HG02973 (cell line): Measurements from ENCODE around the gene SPACA4.
"Not testable (repeated sequence)": the region's sequence is repeated elsewhere in the genome, so short reads cannot be mapped to it uniquely, and the experiment has no call there.

ENCODE experiments used
- ATAC-seq: cut with Tn5 transposase; IDR thresholded peaks from one replicate; pipeline ENCODE4 v1.9.1; 2021; ENCODE audit warnings: moderate library complexity; ENCODE audit not compliant: unreplicated experiment

Gene SPACA4, protein sequence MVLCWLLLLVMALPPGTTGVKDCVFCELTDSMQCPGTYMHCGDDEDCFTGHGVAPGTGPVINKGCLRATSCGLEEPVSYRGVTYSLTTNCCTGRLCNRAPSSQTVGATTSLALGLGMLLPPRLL

DNA sequence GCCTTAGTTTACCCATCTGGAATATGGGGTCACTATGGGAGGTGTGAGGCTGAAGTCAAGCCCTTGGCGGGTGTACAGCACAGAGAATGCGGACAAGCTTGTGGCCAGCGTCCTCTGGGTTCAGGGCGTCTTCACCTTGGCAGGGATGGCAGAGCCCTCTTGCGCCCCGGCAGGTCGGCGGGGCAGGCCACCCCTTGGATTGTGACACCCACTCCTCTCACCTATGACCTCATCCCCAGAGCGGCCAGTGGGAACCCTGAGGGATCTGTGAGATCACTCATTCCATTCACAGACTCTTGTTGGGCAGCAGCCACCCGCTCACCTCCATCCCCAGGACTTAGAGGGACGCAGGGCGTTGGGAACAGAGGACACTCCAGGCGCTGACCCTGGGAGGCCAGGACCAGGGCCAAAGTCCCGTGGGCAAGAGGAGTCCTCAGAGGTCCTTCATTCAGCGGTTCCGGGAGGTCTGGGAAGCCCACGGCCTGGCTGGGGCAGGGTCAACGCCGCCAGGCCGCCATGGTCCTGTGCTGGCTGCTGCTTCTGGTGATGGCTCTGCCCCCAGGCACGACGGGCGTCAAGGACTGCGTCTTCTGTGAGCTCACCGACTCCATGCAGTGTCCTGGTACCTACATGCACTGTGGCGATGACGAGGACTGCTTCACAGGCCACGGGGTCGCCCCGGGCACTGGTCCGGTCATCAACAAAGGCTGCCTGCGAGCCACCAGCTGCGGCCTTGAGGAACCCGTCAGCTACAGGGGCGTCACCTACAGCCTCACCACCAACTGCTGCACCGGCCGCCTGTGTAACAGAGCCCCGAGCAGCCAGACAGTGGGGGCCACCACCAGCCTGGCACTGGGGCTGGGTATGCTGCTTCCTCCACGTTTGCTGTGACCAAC is at the start of gene SPACA4:
TSS of gene SPACA4 (plus strand) at position 280 of the 896 bp plus-strand sequence. CDS start at position 517, 237 bp downstream.
- no peak for ATAC-seq

DNA sequence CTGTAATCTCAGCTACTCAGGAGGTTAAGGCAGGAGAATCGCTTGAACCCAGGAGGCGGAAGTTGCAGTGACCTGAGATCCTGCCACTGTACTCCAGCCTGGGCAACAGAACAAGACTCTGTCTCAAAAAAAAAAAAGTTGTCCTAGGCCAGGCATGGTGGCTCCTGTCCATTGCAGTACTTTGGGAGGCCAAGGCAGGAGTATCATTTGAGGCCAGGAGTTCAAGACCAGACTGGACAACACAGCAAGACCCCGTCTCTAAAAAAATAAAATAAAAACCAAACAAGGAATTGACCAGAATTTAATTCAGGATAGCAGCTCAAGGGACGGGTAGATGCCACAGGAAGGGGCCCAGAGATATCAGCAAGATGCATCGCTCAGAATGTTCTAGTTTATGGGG is 49.7 kb upstream of the SPACA4 start:
- ATAC-seq = no peak

DNA sequence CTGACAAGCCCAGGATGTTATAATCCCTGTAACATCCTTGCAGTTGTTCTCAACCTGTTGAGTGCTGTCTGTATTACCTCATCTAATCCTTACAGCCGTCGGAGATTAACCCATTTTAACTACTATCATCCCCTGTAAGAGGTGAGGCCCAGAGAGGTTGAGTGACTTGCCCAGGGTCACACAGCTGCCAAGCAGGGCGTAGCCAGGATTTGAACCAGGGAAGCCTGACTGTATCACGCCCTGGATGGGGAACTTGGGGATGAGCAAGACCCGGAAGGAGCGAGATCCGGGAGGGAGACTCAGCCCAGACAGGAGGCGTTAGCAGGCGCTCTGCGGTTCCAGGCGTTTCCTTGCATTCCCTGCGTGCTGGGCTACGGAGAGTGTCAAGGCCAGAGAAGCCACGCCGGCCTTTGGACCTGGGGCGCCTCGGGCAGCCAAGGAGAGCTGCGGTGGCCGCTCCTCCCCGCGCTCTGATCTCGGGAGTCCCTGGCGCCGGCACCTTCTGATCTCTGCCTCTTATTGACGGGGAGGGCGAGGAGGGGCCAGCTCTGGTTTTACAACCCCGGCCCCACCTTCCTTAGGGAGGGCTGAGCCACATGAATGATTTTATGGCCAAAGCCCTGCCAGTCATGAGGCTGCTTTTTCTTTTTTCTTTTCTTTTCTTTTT is 48.4 kb upstream of the SPACA4 start:
- ATAC-seq = no peak

DNA sequence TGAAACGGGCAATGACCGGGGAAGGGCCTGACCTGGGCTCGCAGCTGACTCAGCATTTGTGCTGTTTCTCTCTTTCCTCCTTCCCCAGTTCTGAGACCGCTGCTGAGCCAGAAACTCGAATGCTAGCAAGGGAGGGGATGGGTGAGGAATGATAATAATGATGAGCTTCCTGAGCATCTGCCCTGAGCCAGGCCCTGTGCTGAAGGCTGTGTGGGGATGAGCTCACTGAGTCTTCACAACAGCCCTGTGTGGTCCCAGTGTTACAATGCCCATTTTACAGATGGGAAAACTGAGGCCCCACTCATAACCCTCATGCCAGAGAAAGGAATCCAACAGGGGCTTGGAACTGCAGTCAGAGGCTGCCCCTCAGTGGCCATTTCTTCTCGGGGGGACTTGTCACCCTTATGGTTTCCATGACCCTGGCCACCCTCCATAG is 46.4 kb upstream of the SPACA4 start:
- no peak for ATAC-seq

DNA sequence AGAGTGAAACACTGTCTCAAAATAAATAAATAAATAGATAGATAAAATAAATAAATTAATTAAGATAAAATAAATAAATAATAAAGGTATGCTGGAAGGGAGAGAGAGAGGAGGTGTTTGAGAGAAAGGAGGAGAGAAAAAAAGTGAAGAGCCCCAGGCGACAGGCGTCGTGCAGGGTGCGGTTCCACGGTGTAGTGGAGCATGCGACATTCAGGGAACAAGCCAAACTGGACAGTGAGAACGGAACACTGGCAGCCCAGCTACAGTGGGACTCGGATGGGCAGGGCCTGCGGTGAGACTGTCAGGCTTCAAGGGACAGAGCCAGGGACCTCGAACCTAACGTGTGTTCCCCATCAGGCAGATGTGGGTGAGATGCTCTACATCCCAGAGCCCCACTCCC is 45.1 kb upstream of the SPACA4 start:
- ATAC-seq = no peak

DNA sequence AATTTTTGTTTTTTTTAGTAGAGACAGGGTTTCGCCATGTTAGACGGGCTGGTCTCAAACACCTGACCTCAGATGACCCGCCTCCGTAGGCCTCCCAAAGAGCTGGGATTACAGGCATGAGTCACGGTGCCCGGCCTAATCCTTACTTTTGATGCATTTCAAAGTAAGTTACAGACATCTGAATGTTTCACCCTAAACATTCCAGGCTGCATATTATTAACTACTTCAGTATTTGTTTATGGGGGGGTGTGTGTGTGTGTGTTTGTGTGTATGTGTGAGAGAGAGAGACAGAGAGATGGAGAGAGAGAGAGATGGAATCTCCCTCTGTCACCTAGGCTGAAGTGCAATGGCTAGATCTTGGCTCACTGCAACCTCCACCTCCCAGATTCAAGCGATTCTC is 41.5 kb upstream of the SPACA4 start:
- no peak for ATAC-seq

DNA sequence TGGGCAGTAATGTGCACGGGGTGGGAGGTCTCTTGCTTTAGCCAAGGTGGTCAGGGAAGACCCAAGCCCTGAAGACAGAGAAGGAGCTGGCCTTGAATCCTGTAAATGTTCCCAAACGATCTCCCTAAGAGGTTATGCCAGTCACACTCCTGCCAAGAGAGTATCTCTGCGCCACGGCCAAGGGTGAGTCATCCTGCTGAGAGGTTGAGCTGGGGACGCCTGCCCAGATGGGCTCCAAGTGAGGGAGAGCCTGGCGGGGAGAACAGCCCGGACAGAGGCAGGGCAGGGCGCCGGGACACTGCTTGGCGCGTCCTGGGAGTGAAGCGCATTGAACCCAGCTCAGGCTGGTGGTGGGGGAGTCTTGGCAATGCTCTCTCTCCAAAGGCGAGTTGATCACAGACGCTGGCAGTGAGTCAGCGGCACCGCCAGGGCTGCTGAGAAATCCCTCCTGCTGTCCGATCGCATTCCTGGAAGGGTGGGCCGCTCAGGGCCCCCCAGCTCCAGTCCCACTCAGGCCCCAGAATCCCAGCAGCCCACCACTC is 38.1 kb upstream of the SPACA4 start:
- no peak for ATAC-seq

DNA sequence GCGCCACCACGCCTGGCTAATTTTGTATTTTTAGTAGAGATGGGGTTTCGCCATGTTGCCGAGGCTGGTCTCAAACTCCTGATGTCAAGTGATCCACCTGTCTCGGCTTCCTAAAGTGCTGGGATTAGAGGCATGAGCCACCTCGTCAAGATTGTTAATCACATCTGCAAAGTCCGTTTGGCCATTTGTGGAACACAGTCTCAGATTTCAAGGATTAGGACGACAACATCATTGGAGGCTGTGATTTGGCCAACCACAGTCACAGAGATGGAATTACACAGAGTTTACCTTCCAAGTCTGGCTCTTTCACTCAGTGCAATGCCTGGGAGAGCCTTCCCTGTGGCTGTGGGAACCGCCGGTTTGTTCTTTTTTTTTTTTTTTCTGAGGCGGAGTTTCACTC is 36.7 kb upstream of the SPACA4 start:
- ATAC-seq = no peak

DNA sequence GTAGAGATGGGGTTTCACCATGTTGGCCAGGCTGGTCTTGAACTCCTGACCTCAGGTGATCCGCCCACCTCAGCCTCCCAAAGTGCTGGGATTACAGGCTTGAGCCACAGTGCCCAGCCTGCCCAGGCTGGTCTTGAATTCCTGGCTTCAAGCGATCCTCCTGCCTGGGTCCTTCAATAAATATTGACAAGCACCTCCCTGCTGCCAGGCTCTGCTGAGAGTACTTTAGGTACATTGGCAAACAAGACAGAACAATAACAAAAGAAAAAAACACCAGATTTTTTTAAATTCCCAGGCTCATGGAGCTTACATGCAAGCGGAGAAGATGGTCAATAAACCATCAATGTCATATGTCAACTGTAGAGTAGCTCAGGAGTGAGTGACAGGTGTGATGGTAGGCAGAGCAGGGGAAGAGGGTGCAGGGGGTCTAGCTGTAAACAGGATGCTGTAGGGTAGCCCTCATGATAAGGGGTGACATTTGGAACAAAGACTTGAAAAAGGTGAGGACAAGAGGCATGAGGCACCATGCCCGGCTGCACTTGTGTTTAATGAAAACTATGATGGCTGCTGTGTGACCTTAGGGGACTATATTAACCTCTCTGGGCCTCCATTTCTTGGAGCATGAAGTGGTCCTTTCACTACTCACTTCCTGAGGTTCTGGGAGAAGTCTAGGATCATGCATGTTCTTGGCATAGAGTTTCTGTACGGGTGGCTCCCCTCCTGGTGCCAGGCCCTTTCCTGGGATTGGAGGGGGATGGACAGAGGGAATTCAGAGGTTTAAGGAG is 35.0 kb upstream of the SPACA4 start:
- ATAC-seq = no peak

DNA sequence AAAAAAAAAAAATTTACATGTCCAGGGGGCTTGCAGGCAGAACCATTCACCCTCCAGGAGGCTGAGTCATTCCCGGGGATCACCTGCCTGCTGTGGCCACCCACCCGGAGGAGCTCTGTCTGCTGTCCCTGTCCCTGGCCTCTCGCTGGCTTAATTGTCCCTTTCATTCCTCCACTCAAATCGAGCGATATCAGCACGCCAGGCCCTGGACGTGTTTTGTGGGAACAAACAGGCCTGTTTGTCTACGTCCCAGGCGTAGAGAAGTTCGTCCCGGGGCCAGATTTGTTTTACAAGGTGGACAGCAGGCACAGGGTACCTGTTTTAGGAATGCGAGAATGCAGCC is 33.4 kb upstream of the SPACA4 start:
- no peak for ATAC-seq

DNA sequence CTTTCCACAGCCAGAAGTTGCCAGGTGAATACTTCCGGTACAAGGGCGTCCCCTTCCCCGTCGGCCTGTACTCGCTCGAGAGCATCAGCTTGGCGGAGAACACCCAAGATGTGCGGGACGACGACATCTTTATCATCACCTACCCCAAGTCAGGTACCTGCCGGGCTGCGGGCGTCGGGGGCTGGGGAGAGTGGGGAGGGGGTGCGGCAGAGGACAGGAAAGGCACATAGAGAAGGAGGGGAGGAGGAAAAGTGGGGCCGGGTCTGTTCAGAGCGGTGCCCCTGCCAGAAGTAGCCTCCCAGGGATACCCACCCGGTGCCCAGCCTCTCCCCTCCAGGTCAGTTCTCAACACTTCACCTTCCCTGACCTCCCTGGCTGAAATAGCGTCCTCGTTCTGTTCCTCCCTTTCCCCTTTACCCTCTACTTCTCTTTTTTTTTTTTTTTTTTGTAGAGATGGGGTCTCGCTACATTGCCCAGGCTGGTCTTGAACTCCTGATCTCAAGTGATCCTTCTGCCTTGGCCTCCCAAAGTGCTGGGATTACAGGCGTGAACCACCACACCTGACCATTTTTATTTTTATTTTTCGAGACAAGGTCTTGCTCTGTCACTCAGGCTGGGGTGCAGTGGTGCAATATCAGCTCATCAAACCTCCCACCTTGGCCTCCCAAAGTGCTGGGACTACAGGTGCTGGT is 30.5 kb upstream of the SPACA4 start:
- ATAC-seq = no peak

DNA sequence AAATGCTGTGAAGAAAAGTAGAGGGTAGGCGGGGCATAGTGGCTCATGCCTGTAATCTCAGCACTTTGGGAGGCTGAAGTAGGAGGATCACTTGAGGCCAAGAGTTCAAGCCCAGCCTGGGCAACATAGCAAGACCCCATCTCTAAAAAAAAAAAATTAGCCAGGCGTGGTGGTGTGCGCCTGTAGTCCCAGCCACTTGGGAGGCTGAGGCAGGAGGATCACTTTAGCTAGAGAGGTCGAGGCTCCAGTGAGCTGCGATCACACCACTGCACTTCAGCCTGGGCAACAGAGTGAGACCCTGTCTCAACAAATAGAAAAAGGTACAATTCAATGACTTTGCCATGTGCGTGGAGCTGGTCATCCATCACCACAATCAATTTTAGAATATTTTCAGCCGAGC is 28.6 kb upstream of the SPACA4 start:
- ATAC-seq = not testable (repeated sequence)

DNA sequence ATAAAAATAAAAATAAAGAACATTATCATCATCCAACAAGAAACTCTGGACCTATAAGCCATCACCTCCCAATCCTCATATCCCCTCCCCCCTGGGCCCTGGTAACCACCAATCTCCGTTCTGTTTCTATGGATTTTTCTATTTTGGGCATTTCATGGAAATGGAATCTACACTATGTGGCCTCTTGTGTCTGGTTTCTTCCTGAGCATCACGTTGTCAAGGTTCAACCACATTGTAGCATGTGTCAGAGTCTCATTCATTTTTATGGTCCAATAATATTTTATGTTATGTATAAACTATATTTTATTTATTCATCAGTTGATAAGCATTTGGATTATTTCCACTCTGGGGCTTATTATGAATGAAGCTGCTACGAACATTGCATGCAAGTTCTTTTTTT is 27.7 kb upstream of the SPACA4 start:
- ATAC-seq = no peak

DNA sequence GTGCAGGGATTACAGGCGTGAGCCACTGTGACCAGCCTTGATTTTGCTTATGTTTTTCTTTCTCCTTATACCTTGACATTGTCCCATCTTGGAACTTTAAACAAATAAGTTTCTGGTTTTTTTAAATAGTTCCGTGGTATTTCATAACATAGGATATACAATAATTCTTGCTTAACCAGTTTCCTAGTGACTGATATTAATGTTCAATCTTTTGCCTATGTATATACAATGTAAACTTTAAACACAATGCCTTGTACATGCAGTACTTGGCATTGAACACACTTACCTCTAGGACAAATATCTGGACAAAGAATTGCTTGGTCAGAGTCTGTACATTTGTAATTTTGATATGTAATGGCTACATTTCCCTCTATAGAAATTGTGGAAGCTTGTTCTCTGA is 24.4 kb upstream of the SPACA4 start:
- no peak for ATAC-seq

DNA sequence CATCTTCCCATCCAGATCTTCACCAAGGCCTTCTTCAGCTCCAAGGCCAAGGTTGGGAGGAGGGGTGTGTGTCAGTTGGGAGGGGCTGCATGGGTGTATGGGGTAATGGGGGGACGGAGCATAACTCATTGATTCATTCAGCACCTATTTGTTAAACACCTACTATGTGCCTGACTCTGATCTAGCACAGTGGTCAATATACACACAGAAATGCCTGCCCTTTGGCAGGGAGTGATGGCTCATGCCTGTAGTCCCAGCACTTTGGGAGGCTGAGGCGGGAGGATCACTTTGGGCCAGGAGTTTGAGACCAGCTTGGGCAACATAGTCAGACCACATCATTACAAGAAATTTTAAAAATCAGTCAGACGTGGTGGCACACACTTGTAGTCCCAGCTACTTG is 19.2 kb upstream of the SPACA4 start:
- ATAC-seq = no peak

DNA sequence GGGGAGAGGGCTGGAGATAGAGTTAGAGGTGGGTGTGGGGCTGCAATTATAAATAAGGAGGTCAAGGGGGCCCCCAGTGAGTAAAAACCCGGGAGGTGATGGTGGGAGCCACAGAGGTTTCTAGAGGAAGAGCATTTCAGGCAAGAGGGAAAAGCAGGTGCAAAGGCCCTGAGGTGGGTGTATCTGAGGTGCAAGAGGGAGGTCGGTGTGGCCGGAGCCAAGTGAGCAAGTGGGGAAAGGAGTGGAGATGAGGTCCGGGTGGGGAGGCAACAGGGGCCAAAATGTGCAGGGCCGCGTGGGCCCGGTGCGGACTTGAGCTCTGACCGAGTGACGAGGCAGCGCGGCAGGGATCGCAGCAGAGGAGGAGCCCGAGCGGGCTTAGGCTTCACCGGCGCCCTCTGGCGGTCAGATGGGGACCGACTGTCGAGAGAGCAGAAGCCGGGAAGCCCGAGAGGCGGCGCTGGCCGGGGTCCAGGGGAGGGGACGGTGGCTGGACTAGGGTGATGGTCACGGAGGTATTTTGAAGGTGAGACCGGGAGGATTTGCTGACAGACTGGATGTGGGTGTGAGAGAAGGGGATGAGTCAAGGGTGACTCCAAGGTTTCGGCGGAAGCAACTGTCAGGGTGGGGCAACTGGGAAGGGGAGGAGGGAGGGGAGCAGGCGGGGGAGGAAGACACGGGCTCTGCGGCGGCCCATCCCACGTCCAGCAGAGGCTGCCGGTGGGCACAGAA is 17.7 kb upstream of the SPACA4 start:
- ATAC-seq = no peak

DNA sequence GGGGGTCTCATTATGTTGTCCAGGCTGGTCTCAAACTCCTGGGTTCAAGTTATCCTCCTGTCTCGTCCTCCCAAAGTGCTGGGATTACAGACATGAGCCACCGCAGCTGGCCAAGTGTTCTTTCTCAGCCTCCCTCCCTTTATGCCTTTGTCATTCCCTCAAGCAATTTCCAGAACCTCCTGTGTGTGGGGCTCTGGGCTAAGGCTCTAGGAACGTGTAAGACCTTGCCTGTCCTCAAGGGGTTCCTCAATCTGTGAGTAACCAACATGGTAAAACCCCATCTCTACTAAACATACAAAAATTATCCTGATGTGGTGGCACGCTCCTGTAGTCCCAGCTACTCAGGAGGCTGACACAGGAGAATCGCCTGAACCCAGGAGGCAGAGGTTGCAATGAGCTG is 15.5 kb upstream of the SPACA4 start:
- ATAC-seq = no peak

DNA sequence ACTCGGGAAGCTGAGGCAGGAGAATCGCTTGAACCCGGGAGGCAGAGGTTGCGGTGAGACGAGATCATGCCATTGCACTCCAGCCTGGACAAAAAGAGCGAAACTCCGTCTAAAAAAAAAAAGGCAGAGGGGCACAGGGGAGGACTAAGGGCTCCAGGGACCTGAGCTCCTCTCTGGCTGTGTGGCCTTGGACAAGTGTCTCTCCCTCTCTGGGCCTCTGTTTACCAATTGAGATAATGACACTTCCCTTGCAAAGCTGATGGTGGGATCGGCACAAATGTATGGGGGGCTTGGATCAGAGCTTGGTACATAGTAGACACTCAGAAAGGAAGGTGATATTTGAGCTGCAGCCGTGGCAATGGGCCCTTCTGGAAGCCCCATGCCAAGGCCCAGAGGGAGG is 11.4 kb upstream of the SPACA4 start:
- no peak for ATAC-seq

DNA sequence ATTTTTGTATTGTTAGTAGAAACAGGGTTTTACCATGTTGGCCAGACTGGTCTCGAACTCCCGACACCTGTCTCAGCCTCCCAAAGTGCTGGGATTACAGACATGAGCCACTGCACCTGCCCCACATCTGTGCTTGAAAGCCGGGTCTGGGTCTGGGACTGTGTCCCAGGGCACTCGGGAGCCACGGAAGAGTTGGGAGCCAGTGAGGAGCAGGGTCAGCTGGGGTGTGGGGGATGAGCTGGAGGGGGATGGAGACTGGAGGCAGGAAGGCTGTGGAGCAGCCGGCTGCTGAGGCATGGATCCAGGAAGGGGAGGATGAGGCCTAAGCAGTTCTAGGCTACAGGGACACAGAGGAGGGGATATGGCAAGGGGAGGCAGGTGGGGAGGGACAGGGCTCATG is 10.7 kb upstream of the SPACA4 start:
- no peak for ATAC-seq

DNA sequence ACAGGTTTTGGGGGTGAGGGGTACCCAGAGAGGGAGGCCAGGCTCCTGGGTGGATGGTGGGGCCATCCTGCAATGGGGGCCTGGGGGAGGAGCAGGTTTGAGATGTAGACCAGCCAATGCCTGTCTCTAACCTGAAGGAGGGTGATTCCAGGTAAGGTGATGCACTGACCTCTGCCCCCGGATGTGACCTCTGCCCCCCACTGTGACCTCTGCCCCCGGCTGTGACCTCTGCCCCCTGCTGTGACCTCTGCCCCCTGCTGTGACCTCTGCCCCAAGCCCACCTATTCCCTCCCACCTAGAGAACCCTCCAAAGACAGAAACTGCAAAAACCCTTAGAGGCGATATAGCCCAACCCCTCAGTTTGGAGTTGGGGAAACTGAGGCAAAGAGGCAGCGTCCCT is 10.3 kb upstream of the SPACA4 start:
- ATAC-seq = no peak
